Measurements from ENCODE around the gene SETD5.

GRCh38 chr3:9388562-9389272 lies 8.7 kb upstream of the SETD5 start:
- TF ChIP-seq E2F5 (CRISPR knock-in tag; IDR thresholded peaks at IDR 0.05) (no peak), CTCF (IDR thresholded peaks at IDR 0.05) (no peak), NR3C1 (CRISPR knock-in tag; conservative IDR thresholded peaks at IDR 0.05; ENCODE audit: low read depth) (no peak), PREB (CRISPR knock-in tag; IDR thresholded peaks at IDR 0.05; ENCODE audit: borderline replicate concordance) (no peak), USF1 (CRISPR knock-in tag; IDR thresholded peaks at IDR 0.05) (no peak), CBFB (CRISPR knock-in tag; IDR thresholded peaks at IDR 0.05; ENCODE audit: low read depth) (no peak), FOXP1 (CRISPR knock-in tag; IDR thresholded peaks at IDR 0.05; ENCODE audit: borderline replicate concordance) (no peak), JUN (CRISPR knock-in tag; IDR thresholded peaks at IDR 0.05) (no peak), MAX (CRISPR knock-in tag; IDR thresholded peaks at IDR 0.05) (no peak)
